NCI-H2107 (cell line): ENCODE measurements around the gene UBTD1.
"Not testable (repeated sequence)": the region's sequence is repeated elsewhere in the genome, so short reads cannot be mapped to it uniquely, and the experiment has no call there.

ENCODE experiments used
- DNase-seq: peaks from one replicate; lab custom pipeline; 2025; lab: John Stamatoyannopoulos, UW

UBTD1 gene

DNA sequence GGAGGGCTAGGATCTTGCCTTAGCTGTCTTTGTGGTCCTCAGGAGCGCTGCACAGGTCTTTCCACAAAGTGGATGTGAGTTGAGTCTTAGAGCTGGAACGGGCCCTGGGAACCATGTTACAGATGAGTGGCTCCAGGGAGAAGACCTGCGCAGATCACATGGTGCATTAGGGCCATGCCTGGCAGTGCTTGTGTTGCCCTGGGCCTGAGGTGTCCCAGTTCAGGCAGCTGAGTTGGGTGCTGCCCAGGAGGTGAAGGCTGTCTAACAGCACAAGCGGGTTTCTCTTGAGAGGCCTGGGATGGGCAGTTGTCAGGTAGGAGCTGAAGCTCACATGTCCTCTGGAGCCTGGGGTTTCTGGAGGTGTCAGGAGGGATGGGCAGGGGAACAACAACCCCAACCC is 40.1 kb downstream of the UBTD1 start:
- DNase-seq = no peak

DNA sequence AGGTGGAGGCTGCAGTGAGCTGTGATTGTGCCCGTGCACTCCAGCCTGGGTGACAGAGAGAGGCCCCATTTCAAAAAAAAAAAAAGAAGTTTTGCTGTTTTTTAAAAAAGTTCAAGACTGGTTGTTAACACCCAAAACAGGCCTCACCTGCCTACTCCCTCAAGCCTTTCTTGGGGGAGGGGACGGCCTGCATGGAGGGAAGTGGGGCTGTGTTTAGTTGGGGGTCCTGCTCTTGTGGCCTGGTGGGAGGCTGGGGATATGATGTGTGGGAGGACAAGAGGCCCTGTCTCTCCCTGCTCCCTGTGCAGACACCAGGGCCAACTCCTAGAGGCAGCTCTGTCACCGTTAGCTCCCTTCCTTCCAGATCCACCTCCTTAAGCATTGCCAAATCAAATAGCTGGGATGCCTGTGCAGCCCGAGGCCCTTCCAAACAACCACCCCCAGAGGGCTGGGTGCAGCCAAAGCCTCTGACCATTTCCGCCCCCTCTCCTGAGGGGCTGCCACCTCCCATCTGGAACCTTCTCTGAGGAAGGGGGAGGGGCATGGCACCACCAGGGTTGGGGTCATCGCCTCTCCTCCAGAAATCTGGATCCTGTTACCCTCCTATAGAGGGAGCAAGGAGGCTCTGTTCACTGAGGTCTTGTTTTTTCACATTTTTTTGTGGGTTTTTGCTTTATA is 40.9 kb downstream of the UBTD1 start:
- no peak for DNase-seq

DNA sequence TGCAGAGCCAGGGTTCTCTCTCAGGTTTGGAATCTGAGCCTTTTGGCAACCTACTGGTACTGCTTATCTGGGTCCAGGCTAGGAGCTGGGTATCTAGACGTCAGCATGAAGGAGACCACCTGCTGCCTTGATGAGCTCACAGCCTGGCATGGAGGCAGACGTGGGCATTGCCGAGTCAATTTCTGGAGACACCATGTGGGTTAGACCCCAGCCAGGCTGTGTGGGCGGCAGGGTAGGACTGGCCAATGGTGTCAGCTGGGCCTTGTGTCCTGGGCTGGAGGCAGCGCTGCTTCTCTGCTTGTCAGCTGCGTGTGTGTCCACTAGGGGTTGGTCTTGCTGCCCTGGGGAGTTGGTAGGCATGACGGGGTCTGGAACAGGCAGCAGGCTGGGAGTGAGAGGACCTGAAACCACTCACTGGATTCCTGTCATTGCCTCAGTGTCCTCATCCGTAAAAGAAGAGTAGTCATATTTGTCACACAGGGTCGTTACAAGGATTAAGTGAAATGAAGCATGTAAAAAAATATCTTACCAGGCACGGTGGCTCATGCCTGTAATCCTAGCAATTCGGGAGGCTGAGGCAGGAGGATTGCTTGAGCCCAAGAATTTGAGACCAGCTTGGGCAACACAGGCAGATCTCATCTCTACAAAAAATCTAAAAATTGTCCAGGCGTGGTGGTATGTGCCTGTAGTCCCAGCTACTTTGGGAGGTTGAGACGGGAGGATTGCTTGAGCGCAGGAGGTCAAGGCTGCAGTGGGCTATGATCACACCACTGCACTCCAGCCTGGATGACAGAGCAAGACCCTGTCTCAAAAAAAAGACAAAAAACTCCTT is 42.2 kb downstream of the UBTD1 start:
- DNase-seq = no peak

DNA sequence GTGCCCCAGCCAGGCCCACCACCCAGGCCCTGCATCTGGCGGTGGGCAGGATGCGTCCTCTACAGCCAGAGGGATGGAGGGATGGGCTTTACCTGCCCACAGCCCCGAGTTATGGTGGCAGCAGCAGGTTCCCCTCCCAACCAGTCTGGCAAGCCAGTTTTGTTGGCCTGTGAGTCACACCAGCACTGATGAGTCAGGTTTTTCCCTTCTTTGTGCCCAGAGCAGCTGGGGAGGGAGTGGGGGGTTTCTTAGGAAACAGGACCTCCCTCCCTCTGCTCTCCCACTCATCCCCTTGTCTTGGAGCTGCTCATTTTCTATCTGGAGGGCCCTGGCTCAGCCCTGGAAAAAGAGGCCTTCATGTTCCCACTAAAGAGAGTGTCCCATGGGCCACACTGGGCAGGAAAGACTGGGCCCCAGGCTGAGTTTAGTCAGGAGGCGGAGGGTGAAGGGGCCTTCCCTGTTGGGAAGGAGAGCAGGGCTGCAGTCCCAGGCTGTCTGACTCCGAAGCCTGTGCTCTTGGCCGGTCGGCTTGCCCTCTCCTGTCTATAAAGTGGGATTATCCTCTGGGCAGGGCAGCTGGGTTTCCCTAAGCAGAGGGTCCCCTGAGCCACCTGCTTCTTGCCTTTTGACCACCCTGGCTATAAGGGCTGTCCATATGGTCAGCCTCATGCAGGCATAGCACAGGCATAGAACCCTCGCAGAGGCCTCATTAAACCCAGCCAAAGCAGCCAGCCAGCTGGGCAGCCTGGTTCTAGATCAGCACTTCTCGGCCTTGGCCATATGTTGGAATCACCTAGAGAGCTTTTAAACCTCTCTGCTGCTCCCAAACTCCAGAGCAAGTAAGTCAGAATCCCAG is 43.7 kb downstream of the UBTD1 start:
- DNase-seq = no peak

DNA sequence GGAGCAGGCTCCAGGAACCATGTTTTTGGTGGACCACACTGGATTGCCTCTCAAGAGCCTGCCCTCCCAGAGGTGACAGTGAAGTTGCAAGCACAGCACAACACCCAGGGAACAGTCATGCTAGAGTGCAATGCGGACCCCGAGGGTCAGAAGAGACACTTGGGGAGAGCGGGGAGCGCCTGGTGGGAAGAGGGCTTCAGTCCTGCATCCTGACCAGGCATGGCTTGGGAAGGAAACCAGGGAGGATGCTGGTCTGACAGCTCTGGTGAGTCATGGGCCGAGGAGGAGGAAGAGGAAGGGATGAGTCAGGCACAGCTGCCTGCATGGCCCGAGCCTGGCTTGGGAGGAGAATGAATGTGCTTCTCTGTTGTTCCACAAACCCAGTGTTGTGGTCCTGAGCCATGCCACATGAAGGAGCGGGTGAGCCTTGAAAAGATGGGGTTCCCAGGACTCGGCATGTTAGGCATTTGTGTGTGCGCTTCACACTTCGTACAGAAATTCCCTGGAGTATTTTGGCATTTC is 44.4 kb downstream of the UBTD1 start:
- no peak for DNase-seq

DNA sequence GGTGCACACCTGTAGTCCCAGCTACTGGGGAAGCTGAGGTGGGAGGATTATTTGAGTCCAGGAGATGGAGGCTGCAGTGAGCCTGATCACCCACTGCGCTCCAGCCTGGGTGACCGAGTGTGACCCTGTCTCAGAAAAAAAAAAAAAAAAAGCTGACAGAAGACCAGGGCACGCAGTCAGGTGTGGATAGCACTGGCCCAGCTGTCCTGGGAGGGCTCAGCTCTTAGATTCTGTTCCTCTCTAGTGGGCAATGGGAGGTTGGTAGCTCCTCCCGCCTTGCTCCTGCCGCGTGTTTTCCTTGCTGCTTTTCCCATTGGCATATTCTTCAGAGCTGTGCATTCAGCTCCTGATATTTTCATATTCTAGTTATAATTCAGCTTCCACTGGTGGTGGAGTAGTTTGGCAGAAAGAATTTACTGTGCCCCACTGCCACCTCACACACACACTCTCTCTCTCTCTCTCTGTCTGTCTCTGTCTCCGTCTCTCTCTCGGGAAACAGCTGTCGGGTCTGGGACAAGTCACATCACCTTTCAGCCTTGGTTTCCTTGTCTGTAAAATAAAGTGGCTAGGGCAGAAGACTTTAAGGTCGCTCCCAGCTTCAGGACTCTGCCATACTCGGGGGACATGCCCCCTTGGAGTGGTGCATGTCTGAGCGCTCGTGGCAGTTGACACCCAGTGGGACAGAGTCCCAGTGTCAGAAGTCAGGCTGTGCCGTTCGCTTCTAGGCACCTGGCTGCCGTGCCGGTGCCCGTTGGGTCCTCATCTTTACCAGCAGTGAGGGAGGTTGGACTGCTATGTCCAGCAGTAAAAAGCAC is 47.9 kb downstream of the UBTD1 start:
- DNase-seq = no peak

DNA sequence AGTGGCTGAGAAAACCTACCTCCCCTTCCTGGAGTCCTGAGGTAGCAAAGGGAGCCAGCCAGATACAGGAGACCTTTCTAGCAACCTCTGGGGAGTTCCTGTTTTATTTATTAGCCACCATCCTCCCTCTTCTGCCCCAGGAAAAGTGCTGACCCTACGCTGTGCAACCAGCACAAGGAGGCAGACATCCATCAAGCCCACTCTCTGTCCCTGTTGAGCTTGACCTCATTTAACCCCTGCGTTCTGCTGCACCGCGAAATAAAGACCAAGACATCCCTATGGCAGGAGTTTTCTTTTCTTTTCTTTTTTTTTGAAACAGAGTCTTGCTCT is 48.5 kb downstream of the UBTD1 start:
- DNase-seq = no peak

DNA sequence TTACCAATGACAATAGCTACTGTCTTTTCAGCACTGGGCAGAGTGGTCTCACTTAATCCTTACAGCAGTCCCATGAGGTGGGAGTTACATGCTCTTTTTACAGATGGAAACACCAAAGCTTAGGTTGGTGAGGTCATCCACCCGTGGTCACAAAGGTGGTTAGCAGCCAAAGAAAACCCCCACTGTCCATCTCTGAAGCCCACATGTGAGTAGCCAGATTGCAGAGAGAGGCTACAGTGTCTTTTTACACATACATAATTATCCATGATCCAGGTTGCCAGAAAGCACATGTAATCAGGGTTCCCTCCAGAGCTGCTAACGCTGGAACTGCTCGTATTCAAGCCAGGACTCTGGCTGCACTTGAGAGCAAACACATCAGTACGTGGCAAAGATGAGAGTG is 49.2 kb downstream of the UBTD1 start:
- no peak for DNase-seq

DNA sequence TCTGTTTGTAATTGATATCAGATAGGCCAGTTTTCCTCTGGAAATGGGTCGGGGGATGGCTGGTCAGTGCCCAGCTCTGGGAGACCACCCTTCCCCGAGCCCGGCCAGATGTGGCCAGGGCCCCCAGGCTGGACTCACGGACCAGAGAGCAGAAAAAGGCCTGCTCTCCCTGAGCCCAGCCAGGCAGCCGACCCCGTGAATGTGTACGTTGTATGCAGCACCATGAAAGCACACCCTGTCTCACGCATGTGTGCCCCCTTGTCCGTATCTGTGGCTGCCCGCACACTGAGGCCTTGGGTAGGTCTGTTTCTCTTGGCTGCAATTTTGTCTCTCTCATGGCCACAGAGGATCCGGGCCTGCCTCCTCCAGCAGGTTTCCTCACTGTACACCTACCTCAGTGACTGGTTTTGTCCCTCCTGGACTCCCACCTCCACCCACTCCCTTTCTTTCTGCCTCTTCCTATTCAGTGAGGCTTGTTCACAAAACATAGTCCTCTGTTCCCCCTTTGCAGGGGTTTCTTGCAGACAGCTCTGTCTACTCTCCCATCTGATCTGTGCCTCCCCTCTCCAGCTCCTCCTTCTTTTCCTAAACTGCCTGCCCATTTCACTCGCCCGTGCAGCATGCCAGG is 50.2 kb downstream of the UBTD1 start:
- DNase-seq = no peak

DNA sequence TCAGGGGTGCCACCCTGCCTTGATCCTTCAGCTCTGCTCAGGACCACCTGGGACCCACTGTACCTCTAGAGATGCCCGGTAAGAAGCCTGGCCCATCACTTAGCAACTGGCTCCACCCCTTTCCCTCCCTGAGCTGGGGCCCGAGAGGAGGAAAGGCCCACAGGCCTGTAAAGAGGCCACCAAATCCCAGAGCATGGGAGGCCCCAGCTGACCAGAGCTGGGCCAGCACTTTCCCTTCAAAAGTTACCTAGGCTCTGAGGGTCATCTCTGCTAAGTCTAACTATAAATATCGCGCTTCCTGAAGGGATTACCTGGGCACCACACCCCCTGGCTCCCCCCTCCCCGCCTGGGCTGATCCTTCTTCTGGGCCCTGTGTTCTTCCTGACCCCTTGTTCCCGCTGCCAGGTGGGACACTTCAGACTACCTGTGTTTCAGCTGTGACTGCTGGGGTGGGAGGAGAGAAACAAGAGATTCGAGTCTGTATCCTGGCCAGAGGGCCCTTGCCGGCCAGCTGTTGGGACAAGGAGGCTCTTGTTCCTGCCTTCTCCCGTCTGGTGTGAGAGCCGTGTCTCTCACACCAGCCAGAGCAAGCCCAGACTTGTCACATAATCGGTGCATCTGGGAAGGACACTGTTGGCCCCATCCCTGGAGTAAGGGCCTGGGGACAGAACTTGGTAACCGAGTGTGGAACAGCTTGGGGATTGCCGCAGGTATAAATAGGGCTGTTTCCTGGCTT is 51.0 kb downstream of the UBTD1 start:
- DNase-seq = no peak

DNA sequence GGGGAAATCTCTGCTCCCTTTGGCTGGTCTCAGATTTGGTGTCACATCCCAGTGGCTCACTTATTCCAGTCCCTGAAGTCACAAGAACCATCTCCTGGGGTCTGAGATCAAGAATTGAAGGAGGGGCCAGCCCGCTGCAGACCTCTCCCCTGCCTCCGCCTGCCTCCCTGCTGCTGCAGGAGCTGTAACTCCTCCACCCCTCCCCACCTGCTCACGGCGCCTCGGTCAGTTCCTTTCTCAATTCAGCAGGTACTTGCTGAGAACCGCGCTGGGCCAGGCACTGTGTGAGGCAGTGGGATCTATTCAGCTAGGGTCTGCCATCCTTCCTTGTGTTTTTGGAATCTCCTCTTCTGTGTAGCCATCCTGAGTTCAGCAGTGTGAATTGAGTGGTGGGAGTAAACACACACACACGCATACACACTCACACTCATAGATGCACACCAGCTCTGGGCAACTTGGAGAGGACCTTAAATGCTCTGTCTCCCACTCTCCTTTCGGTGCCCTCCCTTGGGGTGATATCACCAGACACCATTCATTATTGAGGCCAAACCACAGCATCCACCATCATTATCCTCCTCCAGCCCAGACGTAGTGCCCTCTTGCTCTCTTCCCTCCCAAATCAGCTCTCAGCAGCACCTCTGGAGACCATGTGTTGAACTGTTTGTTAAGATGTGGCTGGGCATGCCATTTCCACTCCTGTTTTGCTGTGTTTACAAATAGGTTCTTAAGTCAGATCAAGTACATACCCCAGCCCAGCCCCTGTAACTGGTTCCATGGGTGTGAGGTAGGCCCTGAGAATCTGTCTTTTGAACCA is 51.8 kb downstream of the UBTD1 start:
- DNase-seq = no peak

DNA sequence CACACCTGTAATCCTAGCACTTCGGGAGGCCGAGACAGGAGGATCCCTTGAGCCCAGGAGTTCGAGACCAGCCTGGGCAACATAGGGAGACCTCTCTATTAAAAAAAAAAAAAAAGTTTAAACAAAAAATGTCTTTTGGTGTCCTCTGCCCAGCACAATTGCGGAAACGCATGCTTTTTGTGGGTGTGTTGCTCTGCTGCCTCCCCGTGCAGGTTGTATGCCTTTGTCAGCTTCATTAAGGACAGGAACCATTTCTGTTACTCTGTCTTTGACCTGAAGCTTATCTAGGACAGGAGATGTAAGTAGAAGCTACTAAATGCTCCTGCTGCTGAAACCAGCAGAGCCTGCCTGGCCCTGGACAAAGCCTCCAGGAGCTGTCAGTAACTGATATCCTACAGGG is 52.5 kb downstream of the UBTD1 start:
- no peak for DNase-seq

DNA sequence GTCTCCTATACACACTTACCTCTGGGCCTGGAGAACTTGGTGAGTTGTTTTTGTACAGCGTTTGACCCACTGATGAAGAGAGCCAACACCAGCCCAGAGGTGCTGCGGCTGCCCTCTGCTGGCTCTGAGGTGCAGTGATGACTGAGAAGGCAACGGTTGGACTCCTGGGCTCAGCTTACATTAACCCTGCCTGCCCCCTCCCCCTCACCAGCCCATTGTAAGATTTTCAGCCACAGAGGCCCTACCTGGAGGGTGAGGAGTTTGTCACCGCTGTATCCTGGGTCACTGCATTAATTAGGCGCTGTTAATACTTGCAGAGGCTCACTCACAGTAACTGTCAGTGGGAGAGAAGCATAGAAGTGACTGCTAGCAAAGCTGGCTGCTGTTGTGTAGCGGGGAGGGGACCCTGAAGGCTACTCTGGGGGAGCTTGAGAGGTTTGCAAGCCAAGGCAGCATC is 54.9 kb downstream of the UBTD1 start:
- DNase-seq = peak; percentile 12

DNA sequence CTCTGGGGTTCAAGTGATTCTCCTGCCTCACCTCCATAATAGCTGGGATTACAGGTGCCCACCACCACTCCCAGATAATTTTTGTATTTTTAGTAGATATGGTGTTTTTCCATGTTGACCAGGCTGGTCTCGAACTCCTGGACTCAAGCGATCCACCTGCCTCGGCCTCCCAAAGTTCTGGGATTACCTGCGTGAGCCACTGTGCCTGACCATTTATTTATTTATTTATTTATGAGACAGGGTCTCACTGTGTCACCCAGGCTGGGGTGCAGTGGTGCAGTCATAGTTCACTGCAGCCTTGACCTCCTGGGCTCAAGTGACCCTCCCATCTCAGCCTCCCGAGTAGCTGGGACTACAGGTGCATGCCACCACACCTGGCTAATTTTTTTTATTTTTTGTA is 55.6 kb downstream of the UBTD1 start:
- not testable (repeated sequence) for DNase-seq

DNA sequence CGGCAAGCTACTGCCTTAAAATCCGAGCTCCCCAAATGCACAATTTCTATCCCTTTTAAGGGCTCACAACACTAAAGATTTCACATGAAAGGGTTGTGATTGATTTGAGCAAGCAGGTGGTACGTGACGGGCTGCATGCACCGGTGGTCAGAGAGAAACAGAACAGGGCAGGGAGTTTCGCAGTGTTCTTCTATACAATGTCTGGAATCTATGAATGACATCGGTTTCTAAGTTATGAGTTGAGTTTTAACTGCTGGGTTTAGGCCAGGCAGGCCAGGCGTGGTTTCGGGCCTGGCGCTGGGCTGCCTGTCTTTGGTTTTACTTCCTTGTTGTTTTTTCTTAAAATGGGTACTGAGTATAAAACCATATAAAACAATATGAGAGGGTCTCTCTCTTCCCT is 56.8 kb downstream of the UBTD1 start:
- not testable (repeated sequence) for DNase-seq

DNA sequence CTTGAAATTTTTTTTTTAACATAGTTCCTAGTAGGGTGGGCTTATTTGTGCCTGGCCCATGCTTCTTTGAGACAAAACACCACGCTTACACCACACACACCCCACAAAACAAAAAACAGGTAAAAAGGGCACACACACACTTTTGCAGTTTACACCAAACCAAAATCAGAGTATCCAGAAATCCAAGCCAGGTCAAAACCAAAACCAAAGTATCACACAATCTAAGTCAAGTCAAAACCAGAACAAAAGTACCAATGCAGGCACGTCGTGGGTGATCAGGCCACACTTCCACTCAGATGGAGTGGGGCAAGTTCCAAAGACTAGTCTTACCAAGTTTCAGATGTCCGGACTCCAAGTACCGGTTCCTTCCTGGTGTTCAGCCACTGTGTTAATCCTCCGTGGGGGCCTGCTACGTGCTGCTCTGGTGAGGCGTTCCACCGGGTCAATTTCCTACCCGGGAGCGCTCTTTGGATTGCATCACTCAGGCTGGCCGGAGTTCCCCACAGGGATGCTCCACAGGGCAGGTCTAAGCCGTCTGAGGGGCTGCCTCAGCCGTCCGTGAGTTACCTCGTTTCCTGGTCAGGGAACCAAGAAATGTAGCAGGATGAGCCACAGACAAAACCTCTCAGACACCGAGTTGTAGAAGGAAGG is 62.1 kb downstream of the UBTD1 start:
- not testable (repeated sequence) for DNase-seq

DNA sequence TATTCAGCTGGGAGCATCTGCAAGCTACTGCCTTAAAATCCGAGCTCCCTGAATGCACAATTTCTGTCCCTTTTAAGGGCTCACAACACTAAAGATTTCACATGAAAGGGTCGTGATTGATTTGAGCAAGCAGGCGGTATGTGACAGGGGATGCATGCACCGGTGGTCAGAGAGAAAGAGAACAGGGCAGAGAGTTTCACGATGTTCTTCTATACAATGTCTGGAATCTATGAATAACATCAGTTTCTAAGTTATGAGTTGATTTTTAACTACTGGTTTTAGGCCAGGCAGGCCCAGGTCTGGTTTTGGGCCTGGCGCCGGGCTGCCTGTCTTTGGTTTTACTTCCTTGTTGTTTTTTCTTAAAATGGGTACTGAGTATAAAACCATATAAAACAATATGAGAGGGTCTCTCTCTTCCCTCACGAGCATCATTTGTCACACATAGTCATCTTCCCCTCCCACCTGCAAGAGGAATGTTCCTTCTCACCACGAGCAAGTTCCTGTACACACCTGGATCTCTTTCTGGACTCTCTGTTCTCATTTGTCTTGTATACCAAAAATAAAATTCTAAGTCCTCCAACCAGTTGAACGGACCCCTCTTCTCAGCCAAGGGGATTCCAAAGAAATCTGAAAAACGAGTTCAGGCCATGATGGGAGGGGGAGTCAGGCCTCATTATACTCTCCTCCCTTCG is 62.8 kb downstream of the UBTD1 start:
- DNase-seq = not testable (repeated sequence)

DNA sequence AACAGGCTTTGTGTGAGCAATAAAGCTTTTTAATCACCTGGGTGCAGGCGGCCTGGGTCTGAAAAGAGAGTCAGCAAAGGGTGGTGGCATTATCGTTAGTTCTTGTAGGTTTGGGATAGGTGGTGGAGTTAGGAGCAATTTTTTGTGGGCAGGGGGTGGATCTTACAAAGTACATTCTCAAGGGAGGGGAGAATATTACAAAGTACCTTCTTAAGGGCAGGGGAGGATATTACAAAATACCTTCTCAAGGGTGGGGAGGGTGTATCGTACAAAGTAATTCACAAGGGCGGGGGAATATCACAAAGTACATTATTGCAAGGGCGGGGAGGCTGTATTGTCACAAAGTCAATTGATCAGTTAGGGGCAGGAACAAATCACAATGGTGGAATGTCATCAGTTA is 63.6 kb downstream of the UBTD1 start:
- not testable (repeated sequence) for DNase-seq
